GM12872 (cell line): Measurements from ENCODE around the gene ARID5B.

Experiments
- TF ChIP-seq, protein P1 (sequence below): IDR thresholded peaks from 3 replicates; pipeline ENCODE4 v1.5.1; 2011; ENCODE audit warnings: low read depth, mild to moderate bottlenecking, low read length, moderate library complexity; ENCODE audit not compliant: insufficient read depth

ARID5B gene

DNA sequence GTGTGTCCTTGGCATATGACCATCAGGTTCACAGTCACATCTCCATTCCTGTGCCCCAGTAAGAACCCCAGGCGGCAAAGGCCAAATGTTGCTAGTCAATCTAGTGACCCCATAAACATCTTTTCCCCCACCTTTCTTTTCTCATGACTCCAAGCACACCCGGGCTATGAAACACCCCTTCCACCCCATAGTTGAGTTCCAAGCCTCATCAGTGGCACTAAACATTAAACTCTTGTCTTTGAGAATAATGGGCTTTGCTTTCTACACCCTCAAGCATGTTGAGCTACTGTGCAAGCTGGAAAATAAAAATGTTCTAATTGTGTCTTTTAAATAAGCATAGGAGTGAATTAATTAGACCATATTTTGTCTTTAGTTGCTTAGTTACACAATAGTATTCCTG, 9.4 kb downstream of the ARID5B start:
- TF ChIP-seq, protein P1, sequence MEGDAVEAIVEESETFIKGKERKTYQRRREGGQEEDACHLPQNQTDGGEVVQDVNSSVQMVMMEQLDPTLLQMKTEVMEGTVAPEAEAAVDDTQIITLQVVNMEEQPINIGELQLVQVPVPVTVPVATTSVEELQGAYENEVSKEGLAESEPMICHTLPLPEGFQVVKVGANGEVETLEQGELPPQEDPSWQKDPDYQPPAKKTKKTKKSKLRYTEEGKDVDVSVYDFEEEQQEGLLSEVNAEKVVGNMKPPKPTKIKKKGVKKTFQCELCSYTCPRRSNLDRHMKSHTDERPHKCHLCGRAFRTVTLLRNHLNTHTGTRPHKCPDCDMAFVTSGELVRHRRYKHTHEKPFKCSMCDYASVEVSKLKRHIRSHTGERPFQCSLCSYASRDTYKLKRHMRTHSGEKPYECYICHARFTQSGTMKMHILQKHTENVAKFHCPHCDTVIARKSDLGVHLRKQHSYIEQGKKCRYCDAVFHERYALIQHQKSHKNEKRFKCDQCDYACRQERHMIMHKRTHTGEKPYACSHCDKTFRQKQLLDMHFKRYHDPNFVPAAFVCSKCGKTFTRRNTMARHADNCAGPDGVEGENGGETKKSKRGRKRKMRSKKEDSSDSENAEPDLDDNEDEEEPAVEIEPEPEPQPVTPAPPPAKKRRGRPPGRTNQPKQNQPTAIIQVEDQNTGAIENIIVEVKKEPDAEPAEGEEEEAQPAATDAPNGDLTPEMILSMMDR = no peak

DNA sequence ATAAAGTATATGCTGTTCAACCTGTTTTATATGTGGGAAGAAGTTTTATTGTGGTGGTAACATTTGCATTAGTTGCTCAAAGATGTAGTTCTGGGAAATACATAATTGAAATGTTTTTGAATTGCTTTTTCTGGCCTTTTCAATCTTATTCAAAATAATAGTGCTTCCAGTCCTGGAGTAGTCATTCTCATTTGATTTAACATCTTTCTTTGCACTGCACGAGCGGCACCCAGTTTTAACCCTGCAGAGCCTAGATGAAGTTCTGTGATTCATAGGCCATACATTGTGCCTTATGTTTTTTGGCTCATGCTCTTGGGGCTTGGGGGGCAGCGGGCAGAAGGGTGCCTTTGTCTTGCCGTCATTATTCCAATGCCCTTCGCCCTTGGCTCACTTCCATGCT, 9.9 kb downstream of the ARID5B start:
- TF ChIP-seq, protein P1 = no peak

DNA sequence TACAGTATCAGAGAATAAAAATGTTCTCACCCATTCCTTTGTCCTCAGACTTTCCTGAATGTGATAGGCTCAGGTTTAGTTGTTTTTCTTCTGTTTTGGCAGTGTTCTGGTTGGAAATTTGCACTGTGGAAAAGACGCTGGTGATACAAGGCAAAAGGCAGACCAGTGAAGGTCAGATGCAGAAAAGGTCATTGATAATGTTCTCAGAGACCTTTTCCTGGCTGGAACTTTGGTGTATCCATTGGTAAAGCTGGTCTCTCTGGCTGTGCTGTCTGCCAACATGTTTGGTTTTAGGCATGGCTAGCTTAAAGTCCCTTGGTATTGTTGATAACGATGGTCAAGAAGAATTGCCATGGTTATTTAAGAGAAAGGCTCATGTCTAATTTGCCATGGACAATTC, 11.5 kb downstream of the ARID5B start:
- TF ChIP-seq, protein P1 = no peak

DNA sequence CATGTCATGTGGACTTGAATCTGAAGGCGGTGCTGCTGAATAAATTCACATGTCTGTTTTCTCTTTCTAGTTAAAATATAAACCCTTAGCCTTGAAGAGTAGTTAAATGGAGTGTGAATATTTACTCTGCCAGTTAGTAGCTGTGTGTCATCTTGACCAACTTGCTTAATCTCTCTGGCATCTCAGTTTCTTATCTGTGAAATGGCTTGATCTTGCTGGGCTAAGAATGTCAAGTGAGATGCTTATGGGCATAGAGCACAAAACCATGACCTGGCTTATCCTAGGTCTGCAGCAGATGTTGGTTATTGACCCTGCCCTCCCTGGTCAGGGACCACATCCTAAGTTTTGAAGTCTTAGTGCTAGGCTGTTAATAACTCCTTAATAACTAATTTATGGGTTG, 16.6 kb downstream of the ARID5B start:
- TF ChIP-seq, protein P1 = no peak

DNA sequence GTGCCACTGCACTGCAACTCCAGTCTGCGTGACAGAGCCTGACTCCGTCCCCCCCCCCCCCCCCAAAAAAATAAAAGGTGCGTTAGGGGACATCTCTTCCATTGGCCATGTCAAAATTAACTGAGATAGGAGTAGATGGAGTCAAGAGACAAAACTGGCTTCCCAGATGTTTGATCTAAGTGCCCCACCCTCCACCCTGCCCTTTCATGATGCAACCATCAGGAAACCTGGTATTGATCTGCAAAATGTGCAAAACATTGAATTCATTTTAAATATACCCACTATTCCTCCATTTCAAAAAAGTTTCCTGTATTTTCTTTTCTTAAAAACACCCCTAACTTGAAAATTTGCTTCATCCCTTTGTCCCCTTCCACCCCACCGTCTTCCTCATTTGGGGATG, 17.5 kb downstream of the ARID5B start:
- TF ChIP-seq, protein P1 = no peak

GRCh38 chr10:61919646-61920215, 18.2 kb downstream of the ARID5B start:
- TF ChIP-seq, protein P1 = no peak

DNA sequence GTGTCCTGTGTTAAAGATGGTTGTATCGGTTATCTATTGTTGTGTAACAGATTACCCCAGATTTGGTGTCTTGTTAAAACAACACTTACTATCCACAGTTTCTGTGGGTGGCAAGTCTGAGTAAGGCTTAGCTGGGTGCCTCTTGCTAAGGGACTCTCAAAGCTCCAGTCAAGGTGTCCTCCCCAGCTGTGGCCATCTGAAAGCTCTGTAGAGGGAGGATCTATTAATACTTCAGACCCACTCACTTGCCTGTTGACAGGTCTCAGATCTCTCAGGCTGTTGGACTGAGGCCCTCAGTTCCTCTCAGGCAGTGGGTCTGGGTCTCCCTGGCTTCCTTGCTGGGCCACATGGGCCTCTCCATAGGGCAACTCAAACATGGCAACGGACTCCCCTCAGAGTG, 19.6 kb downstream of the ARID5B start:
- TF ChIP-seq, protein P1 = no peak
